ENCODE measurements around the gene INSC. TPM values are rescaled to one million over a fixed set of nuclear protein-coding genes. Genes with fewer than 3 reads are reported as not detected.

Gene INSC
- total and polyA plus RNA-seq, 8 donors, result 0.34 to 1.1 (median 0.57) TPM

DNA sequence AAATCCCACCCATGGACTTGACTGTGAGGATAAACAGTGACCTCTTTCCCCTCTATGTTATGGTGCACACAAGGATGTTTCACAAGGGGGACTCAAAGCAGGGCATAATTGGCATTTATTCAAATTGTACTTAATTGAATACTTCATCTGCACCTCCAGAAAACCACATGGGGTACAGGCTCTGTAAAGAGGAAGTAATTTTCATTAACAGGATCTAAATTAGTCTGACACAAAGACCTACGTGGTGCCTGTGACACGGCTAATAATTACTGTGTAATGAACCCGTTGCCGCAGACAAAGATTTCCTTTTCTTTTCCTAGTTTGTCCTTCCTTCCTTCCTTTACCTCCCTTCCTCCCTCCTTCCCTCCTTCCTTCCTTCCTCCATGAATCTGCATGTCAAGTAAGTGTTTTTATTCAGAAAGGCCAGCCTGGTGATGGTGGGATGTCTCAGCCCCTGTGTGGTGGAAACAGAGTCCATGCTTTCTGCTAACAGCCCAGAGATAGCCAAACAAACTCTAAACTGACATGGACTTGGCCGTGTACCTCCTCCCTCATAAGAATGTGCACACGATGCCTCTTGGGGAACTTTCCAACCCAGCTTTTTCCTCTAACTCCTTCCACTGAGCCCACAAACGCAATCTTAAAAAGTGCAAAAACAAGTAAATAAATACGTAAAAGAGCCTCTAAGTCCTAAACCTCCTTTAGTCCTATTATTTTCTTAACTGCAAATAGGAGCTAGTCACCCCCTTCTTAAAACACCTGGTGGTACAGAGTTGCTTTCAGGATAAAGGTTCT is 118.8 kb downstream of the INSC start:
- Histone ChIP-seq H3K4me3 (no peak overlapping the region), H3K4me1 (no peaks in the 10 kb centered on the region), H3K27me3 (no peaks in the 10 kb centered on the region), H3K36me3 (no peaks in the 10 kb centered on the region), H3K27ac (no peak overlapping the region), H3K9me3 (no peaks in the 10 kb centered on the region)
- DNase-seq (no peak), ATAC-seq (no peak)
- TF ChIP-seq CTCF (IDR thresholded peaks at IDR 0.05), result no peak
- intact Hi-C loops (cut with DNase I), result no loop called here

DNA sequence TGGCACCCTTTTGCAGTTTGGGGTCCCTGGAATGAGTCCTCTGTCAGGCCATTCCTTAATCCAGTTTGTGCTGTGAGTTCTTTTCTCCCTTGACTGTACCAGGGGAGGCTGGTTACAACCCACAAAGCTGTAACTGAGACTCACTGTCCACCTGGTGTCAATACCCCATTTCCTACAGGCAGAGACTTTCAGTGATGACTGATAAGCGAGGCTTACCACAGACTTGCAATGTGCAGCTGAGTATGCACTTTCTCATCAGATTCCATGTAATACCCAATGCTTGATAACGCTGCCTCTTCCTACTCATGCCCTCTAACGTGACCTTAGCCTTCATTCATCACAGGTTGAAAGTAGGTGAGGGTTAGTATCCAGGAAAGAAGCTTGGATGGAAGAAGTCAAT is 120.1 kb downstream of the INSC start:
- H3K4me1 ChIP-seq, result no peaks in the 10 kb centered on the region
- no peaks in the 10 kb centered on the region for H3K9me3 ChIP-seq
- no peak overlapping the region for H3K4me3 ChIP-seq
- H3K27me3 ChIP-seq, result no peaks in the 10 kb centered on the region
- intact Hi-C loops (cut with DNase I), result no loop called here
- H3K27ac ChIP-seq, result no peak overlapping the region
- no peak for TF ChIP-seq CTCF (IDR thresholded peaks at IDR 0.05)
- no peak for DNase-seq
- no peak for ATAC-seq
- H3K36me3 ChIP-seq, result no peaks in the 10 kb centered on the region

DNA sequence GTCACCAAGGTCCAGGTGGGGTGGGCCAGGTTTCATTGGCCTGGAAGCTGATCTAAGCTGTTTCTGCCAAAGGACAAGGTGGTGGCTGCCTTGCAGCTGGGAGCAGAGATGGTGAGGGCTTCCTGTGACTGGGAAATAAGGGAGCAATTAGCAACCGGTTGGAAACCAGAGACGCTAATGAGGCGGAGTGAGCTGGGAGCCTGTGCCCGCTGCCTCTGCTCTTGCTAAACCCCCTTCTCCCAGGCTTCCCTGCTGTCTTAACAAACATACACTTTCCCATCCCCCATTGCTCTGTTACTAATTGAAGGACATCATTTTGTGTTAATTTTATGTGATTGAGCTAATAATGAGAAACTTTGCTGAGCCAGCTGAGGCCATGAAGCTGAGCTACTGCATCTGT is 121.8 kb downstream of the INSC start:
- no peak overlapping the region for H3K4me3 ChIP-seq
- intact Hi-C loops (cut with DNase I), result no loop called here
- no peaks in the 10 kb centered on the region for H3K36me3 ChIP-seq
- no peaks in the 10 kb centered on the region for H3K9me3 ChIP-seq
- no peak for ATAC-seq
- no peak for DNase-seq
- H3K27me3 ChIP-seq, result no peaks in the 10 kb centered on the region
- H3K4me1 ChIP-seq, result no peaks in the 10 kb centered on the region
- no peak for TF ChIP-seq CTCF (IDR thresholded peaks at IDR 0.05)
- H3K27ac ChIP-seq, result no peak overlapping the region

DNA sequence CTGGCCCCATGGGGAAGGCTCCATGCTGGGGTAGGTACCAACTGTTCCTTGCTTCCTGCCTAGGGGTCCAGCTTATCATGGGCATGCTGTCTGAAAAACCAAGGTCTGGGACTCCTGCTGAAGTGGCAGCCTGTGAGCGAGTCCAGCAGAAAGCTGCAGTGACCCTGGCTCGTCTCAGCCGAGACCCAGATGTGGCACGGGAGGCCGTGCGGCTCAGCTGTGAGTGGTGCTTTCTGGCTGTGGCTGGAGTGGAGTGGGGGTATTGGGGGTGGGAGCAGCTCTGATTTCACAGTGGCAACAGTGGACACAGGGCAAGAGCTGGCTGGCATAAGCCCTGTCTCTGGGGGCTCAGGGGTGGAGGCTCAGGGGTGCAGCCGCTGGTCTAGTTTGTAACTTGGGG is 124.1 kb downstream of the INSC start:
- Histone ChIP-seq H3K27ac (no peak overlapping the region), H3K4me1 (no peaks in the 10 kb centered on the region), H3K9me3 (no peaks in the 10 kb centered on the region), H3K36me3 (no peaks in the 10 kb centered on the region), H3K27me3 (no peaks in the 10 kb centered on the region), H3K4me3 (no peak overlapping the region)
- ATAC-seq, result no peak
- no peak for TF ChIP-seq CTCF (IDR thresholded peaks at IDR 0.05)
- intact Hi-C loops (cut with DNase I), result no loop called here
- peak in 1 of 4 donors; percentile 53 for DNase-seq

GRCh38 chr11:15248749-15249148 is 134.0 kb downstream of the INSC start:
- no peaks in the 10 kb centered on the region for H3K27me3 ChIP-seq
- TF ChIP-seq CTCF (IDR thresholded peaks at IDR 0.05), result no peak
- H3K4me1 ChIP-seq, result no peaks in the 10 kb centered on the region
- no peak overlapping the region for H3K27ac ChIP-seq
- no peak overlapping the region for H3K4me3 ChIP-seq
- no peak for ATAC-seq
- intact Hi-C loops (cut with DNase I), result no loop called here
- no peaks in the 10 kb centered on the region for H3K36me3 ChIP-seq
- no peaks in the 10 kb centered on the region for H3K9me3 ChIP-seq
- no peak for DNase-seq

Data from left lung (tissue), 10 donors.